ENCODE results near the gene GPR132.
"Not testable (repeated sequence)": the region's sequence is repeated elsewhere in the genome, so short reads cannot be mapped to it uniquely, and the experiment has no call there.

DNA sequence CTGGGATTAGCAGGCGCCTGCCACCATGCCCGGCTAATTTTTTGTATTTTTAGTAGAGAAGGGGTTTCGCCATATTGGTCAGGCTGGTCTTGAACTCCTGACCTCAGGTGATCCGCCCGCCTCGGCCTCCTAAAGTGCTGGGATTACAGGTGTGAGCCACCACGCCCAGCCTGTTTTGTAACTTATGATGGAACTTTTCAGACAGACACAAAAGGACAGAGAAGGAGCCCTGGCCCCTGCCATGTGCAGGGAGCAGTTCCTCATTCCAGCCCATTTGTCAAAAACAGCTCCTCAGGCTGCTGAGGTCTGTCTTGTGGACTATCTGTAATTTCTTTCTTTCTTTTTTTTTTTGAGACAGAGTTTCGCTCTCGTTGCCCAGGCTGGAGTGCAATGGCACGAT, 1.7 kb downstream of the GPR132 start:
- TF ChIP-seq POLR2A (IDR thresholded peaks at IDR 0.05; ENCODE audit: borderline replicate concordance, extremely low read depth, insufficient read depth, insufficient read length); POLR2AphosphoS5 (IDR thresholded peaks at IDR 0.05; ENCODE audit: low read depth, low read length); ZFX (IDR thresholded peaks at IDR 0.05); EZH2 (IDR thresholded peaks at IDR 0.05); RAD21 (IDR thresholded peaks at IDR 0.05; ENCODE audit: low read depth); CBX3 (IDR thresholded peaks at IDR 0.05; ENCODE audit: low read depth); JUND (IDR thresholded peaks at IDR 0.05); REST (IDR thresholded peaks at IDR 0.05; ENCODE audit: low read depth); YY1 (IDR thresholded peaks at IDR 0.05; ENCODE audit: extremely low read depth, insufficient replicate concordance, low read depth, low read length); TCF7L2 (IDR thresholded peaks at IDR 0.05; ENCODE audit: borderline replicate concordance, extremely low read depth, insufficient read depth, insufficient read length); MAX (IDR thresholded peaks at IDR 0.05); SP1 (IDR thresholded peaks at IDR 0.05; ENCODE audit: low read depth); EZH2phosphoT487 (IDR thresholded peaks at IDR 0.05; ENCODE audit: borderline replicate concordance): not testable (repeated sequence)
- TF ChIP-seq, protein P1, sequence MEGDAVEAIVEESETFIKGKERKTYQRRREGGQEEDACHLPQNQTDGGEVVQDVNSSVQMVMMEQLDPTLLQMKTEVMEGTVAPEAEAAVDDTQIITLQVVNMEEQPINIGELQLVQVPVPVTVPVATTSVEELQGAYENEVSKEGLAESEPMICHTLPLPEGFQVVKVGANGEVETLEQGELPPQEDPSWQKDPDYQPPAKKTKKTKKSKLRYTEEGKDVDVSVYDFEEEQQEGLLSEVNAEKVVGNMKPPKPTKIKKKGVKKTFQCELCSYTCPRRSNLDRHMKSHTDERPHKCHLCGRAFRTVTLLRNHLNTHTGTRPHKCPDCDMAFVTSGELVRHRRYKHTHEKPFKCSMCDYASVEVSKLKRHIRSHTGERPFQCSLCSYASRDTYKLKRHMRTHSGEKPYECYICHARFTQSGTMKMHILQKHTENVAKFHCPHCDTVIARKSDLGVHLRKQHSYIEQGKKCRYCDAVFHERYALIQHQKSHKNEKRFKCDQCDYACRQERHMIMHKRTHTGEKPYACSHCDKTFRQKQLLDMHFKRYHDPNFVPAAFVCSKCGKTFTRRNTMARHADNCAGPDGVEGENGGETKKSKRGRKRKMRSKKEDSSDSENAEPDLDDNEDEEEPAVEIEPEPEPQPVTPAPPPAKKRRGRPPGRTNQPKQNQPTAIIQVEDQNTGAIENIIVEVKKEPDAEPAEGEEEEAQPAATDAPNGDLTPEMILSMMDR (IDR thresholded peaks at IDR 0.05 in 2 of 3, conservative IDR thresholded peaks at IDR 0.05 in 1 of 3; ENCODE audit: borderline replicate concordance in 1 of 3, insufficient read depth in 1 of 3, low read depth in 2 of 3, low read length in 2 of 3): not testable (repeated sequence)
